Kidney epithelial cell (primary cell): ENCODE data around the gene PROM1. TPM values are rescaled to one million over a fixed set of nuclear protein-coding genes. Genes with fewer than 3 reads are reported as not detected.

Experiments used
- DNase-seq: peaks from one replicate; pipeline ENCODE4 v3.0.0-alpha.2; 2010; ENCODE audit warnings: low read depth
- H3K27me3 ChIP-seq: 2 replicates; pipeline ENCODE4 v1.6.0; 2011; ENCODE audit warnings: low read length; ENCODE audit not compliant: control insufficient read depth, insufficient read depth
- H3K36me3 ChIP-seq: 2 replicates; pipeline ENCODE4 v1.5.1; 2011; ENCODE audit warnings: low read length; ENCODE audit not compliant: control insufficient read depth, insufficient read depth
- H3K4me3 ChIP-seq: 2 replicates; pipeline ENCODE4 v1.5.1; 2011; ENCODE audit warnings: low read depth, mild to moderate bottlenecking, control low read depth, low read length
- CTCF ChIP-seq: IDR thresholded peaks from 2 replicates; pipeline ENCODE4 v1.5.1; 2011; ENCODE audit warnings: mild to moderate bottlenecking, moderate library complexity, low read length, control low read depth, inconsistent platforms; ENCODE audit not compliant: insufficient read depth, poor library complexity, severe bottlenecking
- total RNA-seq: library from RNA; depleted of rRNA; stranded (reverse); fragments of >200 nt; gene quantifications from 2 replicates; pipeline ENCODE4 v1.2.3, GENCODE V29; 2015

PROM1 gene
- total RNA-seq, 1 donor from 2014 or later = 69.0 TPM

- no peak for DNase-seq
- Histone ChIP-seq H3K4me3 (no peak overlapping the region), H3K27me3 (peaks cover 5% of the 10 kb centered on the region), H3K36me3 (peaks cover 1% of the 10 kb centered on the region)
- no peak for TF ChIP-seq CTCF
Measured at GRCh38 chr4:16078195-16078760, 5.5 kb downstream of the PROM1 start.

GRCh38 chr4:16077786-16078185 lies 6.0 kb downstream of the PROM1 start:
- Histone ChIP-seq H3K27me3 (peaks cover 1% of the 10 kb centered on the region), H3K4me3 (no peak overlapping the region), H3K36me3 (peaks cover 1% of the 10 kb centered on the region)
- no peak for DNase-seq
- TF ChIP-seq CTCF = no peak

- no peak for DNase-seq
- Histone ChIP-seq H3K36me3 (peaks cover 1% of the 10 kb centered on the region), H3K4me3 (no peak overlapping the region), H3K27me3 (no peaks in the 10 kb centered on the region)
- TF ChIP-seq CTCF = no peak
Measured at GRCh38 chr4:16075975-16076757, 7.7 kb downstream of the PROM1 start.

GRCh38 chr4:16075061-16075460 lies 8.8 kb downstream of the PROM1 start:
- DNase-seq = no peak
- no peak for TF ChIP-seq CTCF
- Histone ChIP-seq H3K4me3 (no peak overlapping the region), H3K27me3 (no peaks in the 10 kb centered on the region), H3K36me3 (peaks cover 1% of the 10 kb centered on the region)

- H3K4me3 ChIP-seq = no peak overlapping the region
- TF ChIP-seq CTCF = no peak
- H3K36me3 ChIP-seq = peaks cover 1% of the 10 kb centered on the region
- DNase-seq = no peak
- no peaks in the 10 kb centered on the region for H3K27me3 ChIP-seq
Measured at GRCh38 chr4:16072168-16072567, 11.7 kb downstream of the PROM1 start.
